IgD-negative memory B cell (primary cell): ENCODE data around the gene LRRC26. TPM values are rescaled to one million over a fixed set of nuclear protein-coding genes. Genes with fewer than 3 reads are reported as not detected.

Experiments
- H3K27ac Mint-ChIP-seq, 3 donors: one replicate each; pipeline ENCODE4 v1.8.0; 2020 to 2022; ENCODE audit warnings: mild to moderate bottlenecking in 3 of 3, mixed read lengths in 3 of 3, moderate library complexity in 1 of 3
- H3K27me3 Mint-ChIP-seq: one replicate; pipeline ENCODE4 v1.8.0; 2021; ENCODE audit warnings: mixed read lengths
- H3K36me3 Mint-ChIP-seq: one replicate; pipeline ENCODE4 v1.8.0; 2020; ENCODE audit warnings: mild to moderate bottlenecking, mixed read lengths
- H3K4me1 Mint-ChIP-seq, 3 donors: one replicate each; pipeline ENCODE4 v1.8.0; 2020 to 2022; ENCODE audit warnings: mixed read lengths in 3 of 3, mild to moderate bottlenecking in 1 of 3
- H3K4me3 Mint-ChIP-seq, 4 donors: one replicate each; pipeline ENCODE4 v1.8.0; 2020 to 2022; ENCODE audit warnings: mild to moderate bottlenecking in 4 of 4, mixed read lengths in 4 of 4, moderate library complexity in 3 of 4
- H3K9me3 Mint-ChIP-seq, 3 donors: one replicate each; pipeline ENCODE4 v1.8.0; 2020 to 2021; ENCODE audit warnings: mixed read lengths in 3 of 3, mild to moderate bottlenecking in 1 of 3
- polyA plus RNA-seq: library from polyadenylated mRNA; unstranded; fragments of 300-500 nt; fragmentation: Illumina TruSeq; gene quantifications from one replicate; pipeline ENCODE4 v1.2.3, GENCODE V29; 2021

Gene LRRC26
- polyA plus RNA-seq, 1 donor from 2014 or later = not detected

DNA sequence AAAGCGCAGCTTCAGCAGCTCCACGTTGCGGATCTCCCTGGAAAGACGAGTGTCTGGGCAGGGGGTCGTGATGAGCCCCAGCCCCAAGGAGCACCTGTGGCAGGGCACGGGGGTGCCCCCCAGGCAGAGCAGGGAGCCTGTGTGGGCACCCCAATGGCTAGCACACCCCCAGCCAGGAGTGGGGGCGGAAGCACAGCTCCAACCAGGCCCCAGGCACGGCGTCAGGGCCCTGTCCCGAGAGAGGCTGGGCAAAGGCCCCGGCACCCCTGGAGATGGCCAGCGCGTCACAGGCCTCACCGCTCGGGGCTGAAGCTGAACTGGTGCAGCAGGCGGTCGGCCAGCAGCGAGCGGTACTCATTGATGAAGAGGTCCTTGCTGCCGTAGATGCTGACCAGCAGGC, 10.6 kb upstream of the LRRC26 start:
- Mint-ChIP-seq H3K27me3 (no peaks in the 10 kb centered on the region), H3K9me3 (no peaks in the 10 kb centered on the region), H3K4me1 (peaks cover 0 to 3% (median 0%) of the 10 kb centered on the region in 3 donors), H3K36me3 (peaks cover 2% of the 10 kb centered on the region), H3K27ac (no peak overlapping the region), H3K4me3 (no peak overlapping the region)

GRCh38 chr9:137179761-137180160, 9.9 kb upstream of the LRRC26 start:
- H3K9me3 Mint-ChIP-seq = no peaks in the 10 kb centered on the region
- peaks cover 2% of the 10 kb centered on the region for H3K36me3 Mint-ChIP-seq
- H3K27me3 Mint-ChIP-seq = no peaks in the 10 kb centered on the region
- H3K4me3 Mint-ChIP-seq = no peak overlapping the region
- peaks cover 0 to 3% (median 0%) of the 10 kb centered on the region in 3 donors for H3K4me1 Mint-ChIP-seq
- H3K27ac Mint-ChIP-seq = no peak overlapping the region

- Mint-ChIP-seq H3K4me3 (no peak overlapping the region), H3K9me3 (no peaks in the 10 kb centered on the region), H3K27ac (peak overlapping the region in 1 of 3 donors; percentile 12), H3K27me3 (no peaks in the 10 kb centered on the region), H3K36me3 (peaks cover 2% of the 10 kb centered on the region), H3K4me1 (peaks cover 0 to 3% (median 0%) of the 10 kb centered on the region in 3 donors)
These were observed 9.2 kb upstream of the LRRC26 start for GRCh38 chr9:137178939-137179630.

DNA sequence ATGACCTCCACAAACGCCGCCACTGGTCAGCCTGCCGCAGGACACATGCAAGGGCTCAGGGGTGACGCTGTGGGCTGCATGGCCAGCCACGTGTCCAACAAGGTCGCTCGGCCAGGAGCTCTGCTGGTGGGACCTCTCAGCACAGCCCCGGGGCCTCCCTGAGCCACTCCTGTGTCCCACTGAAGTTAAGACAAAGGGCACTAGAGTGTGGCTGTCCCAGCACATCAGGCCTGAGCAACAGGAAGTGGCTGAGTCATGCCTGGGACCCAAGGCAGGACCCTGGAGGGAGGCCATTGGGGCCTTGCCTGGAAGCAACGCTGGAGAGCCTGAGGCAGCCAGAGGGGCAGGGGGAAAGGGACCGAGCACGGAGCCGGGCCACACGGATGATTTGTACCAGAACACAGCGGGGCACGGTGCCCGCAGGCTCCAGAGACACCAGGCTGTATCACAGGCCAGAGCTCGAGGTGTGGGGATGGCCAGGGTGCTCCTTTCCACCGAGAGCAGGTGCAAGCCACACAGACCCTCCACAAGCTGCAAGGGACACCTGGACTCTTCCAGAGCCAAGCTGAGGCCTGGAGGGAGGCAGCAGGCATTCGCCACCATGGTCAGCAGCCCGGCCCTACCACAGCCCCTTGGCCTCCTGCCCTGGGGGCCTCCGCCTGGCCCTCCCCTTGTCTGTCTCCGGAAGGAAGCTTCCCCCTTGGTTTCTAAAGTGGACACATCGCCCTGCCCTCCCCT, 8.5 kb upstream of the LRRC26 start:
- peak overlapping the region in 2 of 3 donors; percentile 12 to 35 for H3K27ac Mint-ChIP-seq
- no peaks in the 10 kb centered on the region for H3K9me3 Mint-ChIP-seq
- peaks cover 0 to 3% (median 0%) of the 10 kb centered on the region in 3 donors for H3K4me1 Mint-ChIP-seq
- no peak overlapping the region for H3K4me3 Mint-ChIP-seq
- no peaks in the 10 kb centered on the region for H3K36me3 Mint-ChIP-seq
- H3K27me3 Mint-ChIP-seq = no peaks in the 10 kb centered on the region

DNA sequence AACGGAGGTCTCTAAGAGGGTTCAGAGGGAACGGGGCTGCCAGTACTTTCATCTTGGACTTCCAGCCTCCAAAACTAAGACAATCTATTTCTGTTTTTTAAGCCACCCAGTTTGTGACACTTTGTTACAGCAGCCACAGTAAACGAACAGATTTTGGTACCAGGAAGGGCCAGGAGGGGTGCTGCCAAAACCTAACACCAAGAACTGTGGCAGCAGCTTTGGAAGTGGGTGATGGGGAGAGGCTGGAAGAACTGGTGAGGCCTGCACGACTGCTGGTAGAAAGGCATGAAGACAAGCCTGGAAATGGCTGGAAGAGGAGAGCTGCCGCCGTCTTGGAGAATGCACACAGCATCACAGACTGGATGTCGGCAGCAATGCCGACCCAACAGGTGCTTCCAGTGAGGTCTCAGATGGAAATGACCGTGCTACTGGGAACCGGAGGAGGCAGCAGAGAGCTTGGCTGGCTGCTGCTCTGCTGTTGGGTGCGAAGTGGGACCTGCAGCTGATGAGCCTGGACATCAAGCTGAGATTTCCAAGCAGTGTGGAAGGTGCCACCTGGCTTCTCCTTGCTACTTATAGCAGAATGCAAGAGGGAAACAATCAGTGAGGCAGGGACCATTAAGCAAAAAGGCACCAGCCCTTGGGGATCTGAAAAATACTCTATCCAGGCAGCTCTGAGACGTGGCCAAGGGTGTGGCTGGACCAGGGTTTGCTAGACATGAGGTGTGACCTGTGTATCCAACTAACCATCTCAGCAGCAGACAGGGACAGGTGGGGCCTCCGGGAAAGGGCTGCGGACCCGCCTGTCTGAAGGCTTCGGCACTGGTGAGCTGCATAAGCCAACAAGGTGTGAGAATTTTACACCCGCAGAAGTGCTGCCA, 6.7 kb upstream of the LRRC26 start:
- H3K27me3 Mint-ChIP-seq = peaks cover 1% of the 10 kb centered on the region
- H3K9me3 Mint-ChIP-seq = no peaks in the 10 kb centered on the region
- H3K36me3 Mint-ChIP-seq = no peaks in the 10 kb centered on the region
- peak overlapping the region in 1 of 4 donors; percentile 70 for H3K4me3 Mint-ChIP-seq
- peaks cover 0 to 3% (median 0%) of the 10 kb centered on the region in 3 donors for H3K4me1 Mint-ChIP-seq
- H3K27ac Mint-ChIP-seq = peak overlapping the region in 2 of 3 donors; percentile 46 to 73

GRCh38 chr9:137175345-137175961, 5.6 kb upstream of the LRRC26 start:
- H3K4me1 Mint-ChIP-seq = peaks cover 0 to 3% (median 0%) of the 10 kb centered on the region in 3 donors
- peaks cover 4% of the 10 kb centered on the region for H3K27me3 Mint-ChIP-seq
- H3K36me3 Mint-ChIP-seq = no peaks in the 10 kb centered on the region
- no peak overlapping the region for H3K4me3 Mint-ChIP-seq
- no peak overlapping the region for H3K27ac Mint-ChIP-seq
- no peaks in the 10 kb centered on the region for H3K9me3 Mint-ChIP-seq

DNA sequence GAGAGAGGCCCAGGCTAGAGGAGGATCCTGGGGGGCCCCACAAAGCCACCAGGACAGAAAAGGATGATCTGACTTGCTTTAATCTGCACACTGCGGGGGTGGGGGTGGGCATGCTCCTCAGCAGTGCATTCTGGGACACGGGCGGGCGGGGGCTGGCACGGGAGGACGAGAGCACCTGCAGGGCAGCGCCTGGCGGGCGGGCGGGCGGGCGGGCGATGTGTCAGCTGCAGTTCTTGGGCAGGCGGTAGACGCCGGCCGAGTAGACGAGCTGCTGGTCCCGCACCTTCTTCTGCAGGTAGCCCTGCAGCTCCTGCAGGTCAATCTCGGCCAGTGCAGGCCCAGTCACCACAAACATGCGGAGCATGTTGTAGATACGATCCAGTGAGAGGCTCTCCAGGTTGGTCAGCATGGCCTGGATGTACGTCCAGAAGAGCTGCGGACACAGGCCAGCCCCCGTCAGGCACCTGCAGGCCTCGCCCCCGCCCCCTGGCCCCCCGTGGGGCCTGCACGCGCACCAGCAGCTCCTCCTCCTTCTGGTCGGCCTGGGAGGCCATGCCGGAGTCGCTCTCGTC, 5.0 kb upstream of the LRRC26 start:
- H3K4me1 Mint-ChIP-seq = peaks cover 0 to 3% (median 0%) of the 10 kb centered on the region in 3 donors

DNA sequence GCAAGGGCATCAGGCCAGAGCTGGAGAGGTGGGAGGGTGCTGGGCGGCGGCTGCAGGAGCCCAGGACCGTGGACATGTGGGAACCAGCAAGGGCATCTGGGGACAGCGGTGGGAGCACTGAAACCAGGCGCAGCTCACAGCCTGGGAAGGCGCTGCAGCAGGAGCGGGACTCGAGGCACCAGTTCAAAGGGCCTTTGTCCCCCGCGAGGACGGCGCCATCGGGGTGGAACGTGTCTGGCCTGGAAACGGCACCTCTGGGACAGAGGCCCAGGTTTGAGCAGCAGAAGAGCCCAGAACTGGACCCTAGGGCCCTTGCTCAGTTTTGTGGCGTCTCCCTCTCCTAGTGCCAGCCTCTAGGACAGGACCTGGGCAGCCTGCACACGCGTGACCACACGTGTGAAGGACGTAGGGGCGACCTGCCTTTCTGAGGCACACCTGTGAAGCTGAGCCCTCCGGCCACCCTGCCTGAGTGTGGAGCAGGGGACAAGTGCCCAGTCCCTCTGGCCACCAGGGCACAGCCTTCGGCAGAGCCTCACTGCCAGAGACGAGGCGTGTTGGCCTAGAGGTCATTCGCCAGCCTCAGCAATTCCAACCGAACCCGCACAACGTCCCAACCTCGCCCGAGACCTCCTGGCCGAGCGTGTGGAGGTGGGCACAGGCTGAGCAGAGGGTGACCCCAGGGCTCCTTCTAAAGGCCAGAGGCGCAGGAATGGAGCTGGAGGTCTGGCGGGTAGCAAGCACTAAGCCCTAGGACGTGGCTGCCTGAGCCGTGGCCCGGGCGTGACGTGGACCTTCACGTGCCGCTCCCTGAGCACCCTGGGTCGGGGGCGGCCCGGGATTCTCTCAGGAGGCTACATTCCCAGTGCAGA, 4.2 kb upstream of the LRRC26 start:
- Mint-ChIP-seq H3K4me1 (peaks cover 0 to 3% (median 0%) of the 10 kb centered on the region in 3 donors), H3K36me3 (no peaks in the 10 kb centered on the region), H3K27ac (peak overlapping the region in 2 of 3 donors; percentile 45 to 50), H3K27me3 (peaks cover 9% of the 10 kb centered on the region), H3K4me3 (no peak overlapping the region), H3K9me3 (no peaks in the 10 kb centered on the region)

More for the DNA sequence above, 5.0 kb upstream of the LRRC26 start:
- Mint-ChIP-seq H3K36me3 (no peaks in the 10 kb centered on the region), H3K4me3 (no peak overlapping the region), H3K9me3 (no peaks in the 10 kb centered on the region), H3K27me3 (peaks cover 9% of the 10 kb centered on the region), H3K27ac (no peak overlapping the region)

DNA sequence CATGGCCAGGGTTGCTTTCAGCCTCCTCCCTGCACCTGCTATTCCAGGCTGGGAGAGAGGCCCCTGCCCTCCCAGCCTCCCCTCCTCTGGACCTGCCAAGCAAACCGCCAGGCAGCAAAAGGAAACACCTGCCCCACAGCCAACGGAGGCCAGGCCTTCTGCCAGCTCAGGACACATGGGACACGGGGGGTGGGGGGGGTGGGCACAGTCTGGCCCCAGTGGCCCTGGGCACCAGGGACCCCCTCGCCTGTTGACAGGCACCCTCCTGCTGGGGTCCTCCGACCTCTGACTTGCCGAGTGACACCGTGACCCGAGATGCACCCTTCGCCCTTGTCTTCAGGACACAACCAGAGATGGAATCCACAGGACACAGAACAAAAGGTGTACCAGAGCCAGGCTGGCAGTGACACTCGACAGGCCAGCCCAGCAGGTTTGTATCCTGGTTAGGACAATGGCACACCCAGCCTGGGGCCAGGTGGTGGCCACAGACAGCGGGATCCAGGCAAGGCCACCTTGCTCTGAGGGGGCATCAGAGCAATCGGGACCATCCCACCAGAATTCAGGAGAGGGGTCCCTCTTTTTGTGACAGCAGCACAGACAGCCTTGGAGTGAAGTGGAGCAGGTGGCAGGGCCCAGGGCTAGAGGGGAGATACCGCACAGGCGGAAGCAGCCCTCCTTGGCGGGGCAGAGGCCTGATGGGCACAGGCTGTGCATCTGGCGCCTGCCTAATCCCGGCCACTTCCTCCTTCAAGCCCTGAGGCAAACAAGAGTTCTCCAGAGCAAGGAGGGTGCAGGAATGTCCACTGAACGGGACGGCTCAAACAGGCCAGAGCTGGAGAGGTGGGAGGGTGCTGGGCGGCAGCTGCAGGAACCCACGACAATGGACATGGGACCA, 3.3 kb upstream of the LRRC26 start:
- Mint-ChIP-seq H3K4me1 (peaks cover 0 to 3% (median 0%) of the 10 kb centered on the region in 3 donors), H3K27ac (peak overlapping the region in 2 of 3 donors; percentile 43 to 45)

GRCh38 chr9:137171149-137171900, 1.5 kb upstream of the LRRC26 start:
- Mint-ChIP-seq H3K4me3 (no peak overlapping the region), H3K27me3 (peaks cover 19% of the 10 kb centered on the region), H3K4me1 (peaks cover 0 to 2% (median 0%) of the 10 kb centered on the region in 3 donors), H3K9me3 (no peaks in the 10 kb centered on the region), H3K27ac (peak overlapping the region in 1 of 3 donors; percentile 28), H3K36me3 (no peaks in the 10 kb centered on the region)

More for the DNA sequence above, 3.3 kb upstream of the LRRC26 start:
- peaks cover 12% of the 10 kb centered on the region for H3K27me3 Mint-ChIP-seq
- no peaks in the 10 kb centered on the region for H3K9me3 Mint-ChIP-seq
- H3K4me3 Mint-ChIP-seq = peak overlapping the region in 1 of 4 donors; percentile 65
- no peaks in the 10 kb centered on the region for H3K36me3 Mint-ChIP-seq

DNA sequence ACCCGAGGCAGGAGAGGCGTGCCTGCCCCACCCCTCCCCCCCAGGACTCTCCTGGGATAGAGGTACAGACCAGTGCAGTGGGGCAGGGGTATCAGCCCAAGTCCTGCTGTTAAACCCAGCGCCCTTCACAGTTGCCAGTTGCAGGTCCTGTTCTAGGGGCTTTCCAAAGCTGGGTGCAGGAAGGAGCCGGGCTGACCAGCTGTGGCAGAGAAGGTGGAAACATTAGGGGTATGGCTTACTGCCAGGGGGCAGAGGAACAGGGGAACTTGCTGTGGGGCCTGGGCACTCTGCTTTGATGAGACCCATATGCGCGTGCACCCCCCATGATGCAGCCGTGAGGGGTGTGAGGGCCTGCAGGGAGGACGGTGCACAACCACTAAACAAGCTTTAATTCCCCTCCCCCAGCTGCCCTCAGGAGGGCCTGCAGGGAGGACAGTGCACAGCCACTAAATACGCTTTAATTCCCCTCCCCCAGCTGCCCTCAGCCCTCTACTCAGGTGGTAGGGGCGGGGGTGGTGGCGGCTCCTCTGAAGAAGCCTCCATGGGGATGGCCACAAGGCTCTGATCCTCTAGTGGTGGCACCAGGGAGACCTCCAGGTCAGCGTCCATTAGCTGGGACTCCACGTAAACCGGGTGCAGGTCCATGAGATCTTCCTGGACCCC, 766 bp upstream of the LRRC26 start:
- peaks cover 0 to under 1% (median 0%) of the 10 kb centered on the region in 3 donors for H3K4me1 Mint-ChIP-seq
- H3K4me3 Mint-ChIP-seq = no peak overlapping the region
- peaks cover 20% of the 10 kb centered on the region for H3K27me3 Mint-ChIP-seq
- H3K36me3 Mint-ChIP-seq = no peaks in the 10 kb centered on the region
- H3K27ac Mint-ChIP-seq = peak overlapping the region in 1 of 3 donors; percentile 71
- no peaks in the 10 kb centered on the region for H3K9me3 Mint-ChIP-seq
